Endothelial cell of umbilical vein (primary cell): Measurements from ENCODE around the gene BRAP. TPM values are rescaled to one million over a fixed set of nuclear protein-coding genes. Genes with fewer than 3 reads are reported as not detected.
"Not testable (repeated sequence)": the region's sequence is repeated elsewhere in the genome, so short reads cannot be mapped to it uniquely, and the experiment has no call there.

Experiments
- BruUV-seq: library from RNA; stranded (reverse); fragments of 400-500 nt; replicated peaks from 2 replicates; lab custom pipeline; 2021; lab: Mats Ljungman, UMichigan
- CTCF ChIA-PET: fragments of 300-600, 350-600 bp; sonication (Branson Sonifier 250); formaldehyde crosslinking; loops from one replicate; lab custom pipeline; 2021; ENCODE audit warnings: antibody characterized with exemption, inconsistent platforms; lab: Charles Lee
- POLR2A ChIA-PET: fragments of 300-600, 350-600 bp; sonication (Branson Sonifier 250); formaldehyde crosslinking; loops from one replicate; lab custom pipeline; 2021; ENCODE audit warnings: antibody characterized with exemption, inconsistent platforms; lab: Charles Lee
- DNase-seq: peaks from one replicate; pipeline ENCODE4 v3.0.0-alpha.2; 2011; ENCODE audit warnings: low read depth, low spot score
- FAIRE-seq: peaks from 2 replicates; lab custom pipeline; 2011; peaks lifted over from hg19 to GRCh38; lab: Jason Lieb, UNC
- H2AFZ ChIP-seq: 2 replicates; pipeline ENCODE4 v1.6.0; 2012; ENCODE audit warnings: low read depth, low read length, control low read depth, inconsistent platforms
- H3K27ac ChIP-seq: 2 replicates; pipeline ENCODE4 v1.5.1; 2011; ENCODE audit warnings: low read depth, mild to moderate bottlenecking, control low read depth, low read length, moderate library complexity; ENCODE audit not compliant: insufficient read depth
- H3K27me3 ChIP-seq, 2 experiments: 2 replicates each; pipeline versions ENCODE4 v1.6.0 to v1.6.1; 2011; ENCODE audit warnings: low read length in 2 of 2, mixed read lengths in 1 of 2; ENCODE audit not compliant: control insufficient read depth in 2 of 2, insufficient read depth in 2 of 2
- H3K36me3 ChIP-seq, 2 experiments: 2 replicates in 1 of 2; 3 replicates in 1 of 2; pipeline ENCODE4 v1.5.1; 2011; ENCODE audit warnings: low read length in 2 of 2, mild to moderate bottlenecking in 1 of 2, moderate library complexity in 1 of 2; ENCODE audit not compliant: control insufficient read depth in 2 of 2, insufficient read depth in 2 of 2; ENCODE audit errors: extremely low read depth in 1 of 2
- H3K4me1 ChIP-seq: 3 replicates; pipeline ENCODE4 v1.5.1; 2011; ENCODE audit warnings: mild to moderate bottlenecking, low read length; ENCODE audit not compliant: control insufficient read depth, insufficient read depth; ENCODE audit errors: extremely low read depth
- H3K4me2 ChIP-seq: 2 replicates; pipeline ENCODE4 v1.6.1; 2011; ENCODE audit warnings: low read length, control low read depth, mixed read lengths; ENCODE audit not compliant: insufficient read depth
- H3K4me3 ChIP-seq, 3 experiments: fragments of 200-600 bp in 1 of 3; sonication (generic), shearing (Covaris generic) in 1 of 3; replicated peaks in 1 of 3; 2 replicates each; pipeline ENCODE4 v1.5.1; 2011 to 2016; ENCODE audit warnings: control low read depth in 3 of 3, low read length in 3 of 3, mild to moderate bottlenecking in 2 of 3, inconsistent platforms in 1 of 3, low read depth in 1 of 3, moderate library complexity in 1 of 3; ENCODE audit not compliant: insufficient read depth in 1 of 3
- H3K79me2 ChIP-seq: 2 replicates; pipeline ENCODE4 v1.6.0; 2012; ENCODE audit warnings: low read length, inconsistent platforms; ENCODE audit not compliant: control insufficient read depth, insufficient read depth
- H3K9ac ChIP-seq: replicated peaks from 2 replicates; pipeline ENCODE3; 2011; ENCODE audit warnings: low read length, control low read depth; ENCODE audit not compliant: insufficient read depth; ENCODE audit errors: extremely low read depth
- H3K9me1 ChIP-seq: replicated peaks from 3 replicates; pipeline ENCODE4 v1.6.0; 2011; ENCODE audit warnings: mild to moderate bottlenecking, low read length; ENCODE audit not compliant: control insufficient read depth, insufficient read depth; ENCODE audit errors: extremely low read depth
- H3K9me3 ChIP-seq: replicated peaks from 2 replicates; pipeline ENCODE4 v1.5.1; 2012; ENCODE audit warnings: low read length, inconsistent platforms; ENCODE audit not compliant: control insufficient read depth, insufficient read depth
- H4K20me1 ChIP-seq: replicated peaks from 2 replicates; pipeline ENCODE3; 2011; ENCODE audit warnings: mild to moderate bottlenecking, low read length; ENCODE audit not compliant: control insufficient read depth, insufficient read depth; ENCODE audit errors: extremely low read depth
- CTCF ChIP-seq, 2 donors: IDR thresholded peaks; 1 replicate in 1 of 2; 2 replicates in 1 of 2; pipeline ENCODE4 v1.5.1; 2011; ENCODE audit warnings: low read length in 2 of 2, mild to moderate bottlenecking in 2 of 2, moderate library complexity in 2 of 2, control low read depth in 1 of 2, inconsistent platforms in 1 of 2, low read depth in 1 of 2; ENCODE audit not compliant: insufficient read depth in 1 of 2; ENCODE audit errors: extremely low read depth in 1 of 2
- EZH2 ChIP-seq: IDR thresholded peaks from 2 replicates; pipeline ENCODE4 v1.6.1; 2012; ENCODE audit warnings: borderline replicate concordance, low read depth, mild to moderate bottlenecking, moderate library complexity, low read length, inconsistent platforms; ENCODE audit not compliant: severe bottlenecking
- FOS ChIP-seq: IDR thresholded peaks from 2 replicates; pipeline ENCODE4 v1.6.1; 2011; ENCODE audit warnings: mild to moderate bottlenecking, low read length, moderate library complexity, borderline replicate concordance; ENCODE audit not compliant: insufficient read depth
- GATA2 ChIP-seq: IDR thresholded peaks from 2 replicates; pipeline ENCODE4 v1.7.0; 2011; ENCODE audit warnings: low read depth, mild to moderate bottlenecking, moderate library complexity, mixed read lengths, low read length; ENCODE audit not compliant: insufficient read length, insufficient read depth
- JUN ChIP-seq: IDR thresholded peaks from 2 replicates; pipeline ENCODE4 v1.6.1; 2011; ENCODE audit warnings: borderline replicate concordance, low read depth; ENCODE audit not compliant: insufficient read length, insufficient read depth
- MYC ChIP-seq: IDR thresholded peaks from one replicate; pipeline ENCODE4 v1.6.1; 2011; ENCODE audit warnings: mild to moderate bottlenecking, low read depth, low read length
- POLR2A ChIP-seq: IDR thresholded peaks from 2 replicates; pipeline ENCODE4 v1.6.1; 2012; ENCODE audit warnings: low read depth, mild to moderate bottlenecking, control low read depth, low read length
- POLR2AphosphoS5 ChIP-seq: IDR thresholded peaks from 2 replicates; pipeline ENCODE4 v1.6.1; 2012; ENCODE audit warnings: low read depth, mild to moderate bottlenecking, control low read depth, low read length, moderate library complexity; ENCODE audit not compliant: insufficient read depth
- dilution Hi-C: fragments of 300-500 bp; cut with MboI; formaldehyde crosslinking; loops from one replicate; pipeline ENCODE4 v1.15.0; 2019; ENCODE audit warnings: low sequenced_read_pairs; ENCODE audit not compliant: extremely low pct_ligation_motif_present
- intact Hi-C: fragments of 100-400 bp; cut with micrococcal nuclease; formaldehyde crosslinking; loops from one replicate; pipeline ENCODE4 v1.10.0; 2022
- polyA plus RNA-seq, 4 experiments: library from polyadenylated mRNA; depleted of rRNA in 3 of 4; stranded (reverse) in 3 of 4; unstranded in 1 of 4; fragments of >200 nt; gene quantifications; 2 replicates each; pipeline versions ENCODE4 v1.2.1 to v1.2.3, GENCODE V29; 2011 to 2012; ENCODE audit warnings: missing spikeins in 1 of 4
- total RNA-seq: library from RNA; stranded (reverse); gene quantifications from 2 replicates; pipeline ENCODE4 v1.2.3, GENCODE V29; 2021
- TF ChIP-seq, protein P1 (sequence below): IDR thresholded peaks from 2 replicates; pipeline ENCODE4 v1.6.1; 2011; ENCODE audit not compliant: insufficient read depth, insufficient read length

The BRAP gene
- total and polyA plus RNA-seq, 2 donors (not counting 3 experiments of a cell fraction or from before 2014, with no cell fraction given): 14.4 to 16.5 TPM

DNA sequence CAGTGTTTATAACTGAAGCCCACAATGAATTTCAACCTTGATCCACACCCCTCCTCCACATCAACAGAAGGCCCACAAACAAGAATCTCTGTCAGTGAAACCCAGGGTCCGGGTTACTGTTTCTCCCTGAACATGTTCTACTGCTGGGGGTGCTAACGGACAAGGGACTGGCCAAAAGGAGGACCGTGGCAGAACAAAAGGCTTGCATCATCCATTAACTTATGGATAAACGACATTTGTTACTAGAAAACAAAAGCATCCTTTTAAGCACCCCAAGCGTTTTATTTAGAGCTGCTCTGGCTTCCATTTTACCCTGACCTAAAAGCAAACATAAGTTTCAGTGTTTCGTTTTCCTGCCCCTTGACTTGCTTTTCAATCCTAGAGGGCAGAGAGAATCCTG lies 32.2 kb downstream of the BRAP start:
- POLR2A ChIA-PET: no interaction called here
- H3K9me1 ChIP-seq: no peaks in the 10 kb centered on the region
- BruUV-seq: no TSS peak
- H4K20me1 ChIP-seq: no peaks in the 10 kb centered on the region
- H3K4me2 ChIP-seq: no peak overlapping the region
- no peak for DNase-seq
- H3K4me3 ChIP-seq: no peak overlapping the region
- intact Hi-C loops (no loop called here), dilution Hi-C loops (no loop called here)
- peaks cover 4% of the 10 kb centered on the region for H3K4me1 ChIP-seq
- no peaks in the 10 kb centered on the region for H3K79me2 ChIP-seq
- CTCF ChIA-PET: interaction anchor here (1.7 kb wide), 1 partner anchor 14 kb away, joined by 3 read pairs; no protein-coding TSS in a partner anchor
- H3K27me3 ChIP-seq: no peaks in the 10 kb centered on the region
- FAIRE-seq: no peak
- peaks cover 15 to 17% of the 10 kb centered on the region in 2 experiments for H3K36me3 ChIP-seq
- TF ChIP-seq JUN (no peak), POLR2AphosphoS5 (no peak), POLR2A (no peak), CTCF (IDR thresholded peaks at IDR 0.05; ENCODE audit: extremely low read depth in 1 of 2, insufficient read depth in 1 of 2, low read depth in 1 of 2, low read length in 2 of 2) (no peak), GATA2 (no peak), EZH2 (no peak), MYC (no peak), FOS (no peak)
- TF ChIP-seq, protein P1, sequence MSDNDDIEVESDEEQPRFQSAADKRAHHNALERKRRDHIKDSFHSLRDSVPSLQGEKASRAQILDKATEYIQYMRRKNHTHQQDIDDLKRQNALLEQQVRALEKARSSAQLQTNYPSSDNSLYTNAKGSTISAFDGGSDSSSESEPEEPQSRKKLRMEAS: no peak
- H2AFZ ChIP-seq: no peak overlapping the region
- H3K27ac ChIP-seq: no peak overlapping the region
- no peak overlapping the region for H3K9ac ChIP-seq
- no peaks in the 10 kb centered on the region for H3K9me3 ChIP-seq

DNA sequence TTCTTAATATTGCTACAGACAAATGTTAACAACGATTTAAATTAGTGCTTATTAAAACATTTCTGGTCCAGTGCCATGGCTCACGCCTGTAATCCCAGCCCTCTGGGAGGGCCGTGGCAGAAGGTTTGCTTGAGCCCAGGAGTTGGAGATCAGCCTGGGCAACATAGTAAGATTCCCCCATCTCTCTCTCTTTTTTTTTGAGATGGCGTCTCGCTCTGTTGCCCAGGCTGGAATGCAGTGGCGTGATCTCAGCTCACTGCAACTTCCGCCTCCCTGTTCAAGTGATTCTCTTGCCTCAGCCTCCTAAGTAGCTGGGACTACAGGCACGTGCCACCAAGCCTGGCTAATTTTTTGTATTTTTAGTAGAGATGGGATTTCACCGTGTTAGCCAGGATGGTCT lies 33.2 kb downstream of the BRAP start:
- POLR2A ChIA-PET, H3K4me2 ChIP-seq, H3K79me2 ChIP-seq, BruUV-seq, H2AFZ ChIP-seq, H3K9me3 ChIP-seq, H3K4me1 ChIP-seq, DNase-seq, H3K27ac ChIP-seq, H3K9ac ChIP-seq, H4K20me1 ChIP-seq, FAIRE-seq, H3K27me3 ChIP-seq, intact Hi-C loops, CTCF ChIA-PET, H3K9me1 ChIP-seq, H3K4me3 ChIP-seq, dilution Hi-C loops: not testable (repeated sequence)
- peaks cover 15 to 17% of the 10 kb centered on the region in 2 experiments for H3K36me3 ChIP-seq
